HG03521 (cell line): ENCODE data around the gene IL1RAPL1.

Experiments
- ATAC-seq: cut with Tn5 transposase; IDR thresholded peaks from one replicate; pipeline ENCODE4 v1.9.1; 2021; ENCODE audit warnings: mild to moderate bottlenecking, moderate library complexity; ENCODE audit not compliant: unreplicated experiment

The IL1RAPL1 gene

DNA sequence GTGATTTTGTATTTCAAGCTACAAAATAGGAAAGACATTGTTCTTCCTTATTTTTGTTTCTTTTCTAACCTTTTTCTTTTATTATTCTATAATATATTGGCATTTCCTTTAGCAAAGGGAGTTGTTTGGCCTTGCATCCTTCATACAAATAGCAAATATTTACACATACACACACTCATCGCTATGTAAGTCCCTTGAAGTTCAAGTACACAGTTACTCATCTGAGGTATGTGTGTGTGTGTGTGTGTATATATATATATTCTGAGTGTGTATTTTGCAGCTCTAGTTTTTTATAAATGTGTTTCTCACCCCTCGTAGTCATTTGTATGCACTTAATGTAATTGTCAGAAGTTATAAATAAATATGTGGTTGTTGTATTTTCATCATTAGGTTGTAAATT, 903.4 kb downstream of the IL1RAPL1 start:
- ATAC-seq = no peak

DNA sequence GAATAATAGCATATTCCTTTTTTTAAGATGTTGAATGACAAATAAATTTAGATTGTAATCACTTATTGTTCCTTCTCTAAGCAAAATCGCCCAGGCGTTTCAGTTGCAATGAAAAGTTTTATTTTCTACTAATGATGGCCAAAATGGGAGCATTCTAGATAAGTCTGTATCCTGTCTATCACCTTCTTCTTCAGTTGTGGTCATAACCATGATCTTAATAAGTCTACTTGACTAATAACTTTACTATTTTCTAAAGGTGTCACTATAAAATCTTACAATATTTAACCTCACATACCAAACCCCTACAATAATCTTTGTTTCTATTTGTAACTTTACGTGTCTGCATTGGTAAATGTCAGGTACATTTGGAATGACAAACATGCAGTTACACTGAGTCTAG, 904.4 kb downstream of the IL1RAPL1 start:
- ATAC-seq = no peak

DNA sequence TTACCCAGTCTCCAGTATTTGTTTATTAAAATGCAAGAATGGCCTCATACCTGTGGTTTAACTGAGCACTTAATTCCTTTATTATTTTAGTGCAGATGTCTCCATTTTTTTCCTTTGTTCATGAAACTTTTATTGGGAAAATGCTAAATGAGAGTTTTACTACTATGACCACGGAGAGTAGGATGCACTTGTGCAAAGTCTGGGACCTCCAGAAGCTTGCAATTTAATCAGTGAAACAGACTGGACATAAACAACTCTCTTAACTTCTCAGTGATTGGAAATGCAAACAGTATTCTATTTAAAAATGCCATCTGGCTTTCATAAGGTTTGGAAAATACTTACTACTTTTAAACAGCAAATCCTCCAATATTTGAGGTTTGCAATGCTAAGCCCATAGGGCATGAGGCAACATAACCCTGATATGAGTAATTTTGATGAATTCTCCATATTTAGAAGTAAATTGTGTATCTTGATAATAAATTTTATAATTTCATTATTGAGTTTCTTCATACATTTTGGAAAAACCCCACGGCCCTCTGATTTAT, 909.5 kb downstream of the IL1RAPL1 start:
- no peak for ATAC-seq

DNA sequence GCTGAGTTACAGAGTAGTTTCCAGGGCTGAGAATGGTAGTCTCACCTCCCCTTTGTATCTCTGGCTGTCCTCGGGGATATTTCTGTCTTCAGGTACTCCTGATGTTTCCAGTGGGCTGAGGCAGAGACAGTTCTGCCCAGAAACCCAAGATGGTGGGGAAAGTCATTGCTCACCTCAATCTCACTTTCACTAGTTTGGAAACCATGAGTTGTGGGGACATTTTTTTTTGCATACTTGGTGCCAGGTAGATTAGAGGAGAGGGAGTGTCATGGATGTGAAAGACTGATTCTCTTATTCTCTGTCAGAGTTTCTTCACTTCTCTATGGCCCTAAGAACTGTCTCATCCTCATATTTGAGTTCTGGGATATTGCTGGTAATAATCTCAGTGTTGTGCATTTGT, 919.5 kb downstream of the IL1RAPL1 start:
- ATAC-seq = no peak

DNA sequence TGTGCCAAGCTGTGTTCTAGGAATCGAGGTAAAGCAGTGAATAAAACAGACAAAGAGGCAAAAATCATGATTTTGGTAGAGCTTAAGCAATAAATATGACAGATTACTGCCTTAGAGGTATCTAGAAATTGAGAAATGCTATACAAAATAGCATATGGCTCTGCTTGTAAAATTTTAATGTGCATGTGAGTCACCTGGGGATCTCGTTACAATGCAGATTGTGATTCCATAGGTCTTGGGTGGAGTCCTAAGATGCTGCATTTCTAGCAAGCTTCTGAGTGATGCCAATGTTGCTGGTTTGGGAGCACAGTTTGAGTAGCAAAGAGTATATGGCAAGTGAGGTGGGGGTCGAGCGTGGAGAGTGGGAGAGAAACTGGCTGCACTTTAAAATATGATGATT, 930.9 kb downstream of the IL1RAPL1 start:
- ATAC-seq = no peak

DNA sequence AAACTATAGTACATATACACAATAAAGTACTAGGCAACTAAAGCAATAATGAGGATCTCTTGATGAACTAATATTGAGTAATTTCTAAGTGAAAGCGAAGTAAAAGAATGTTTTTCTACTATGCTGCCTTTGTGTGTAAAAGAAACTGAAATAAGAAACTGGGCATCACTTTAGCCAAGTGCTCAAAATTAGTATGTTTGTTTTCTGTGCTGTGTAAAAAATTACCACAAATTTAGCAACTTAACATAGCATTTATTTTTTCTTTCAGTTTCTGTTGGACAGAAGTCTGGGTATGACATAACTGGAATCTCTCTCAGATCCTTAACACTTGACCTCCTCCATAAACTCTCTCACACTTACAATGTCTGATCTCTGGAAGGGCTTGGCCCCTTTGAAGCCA, 941.0 kb downstream of the IL1RAPL1 start:
- peak; percentile 86 for ATAC-seq

DNA sequence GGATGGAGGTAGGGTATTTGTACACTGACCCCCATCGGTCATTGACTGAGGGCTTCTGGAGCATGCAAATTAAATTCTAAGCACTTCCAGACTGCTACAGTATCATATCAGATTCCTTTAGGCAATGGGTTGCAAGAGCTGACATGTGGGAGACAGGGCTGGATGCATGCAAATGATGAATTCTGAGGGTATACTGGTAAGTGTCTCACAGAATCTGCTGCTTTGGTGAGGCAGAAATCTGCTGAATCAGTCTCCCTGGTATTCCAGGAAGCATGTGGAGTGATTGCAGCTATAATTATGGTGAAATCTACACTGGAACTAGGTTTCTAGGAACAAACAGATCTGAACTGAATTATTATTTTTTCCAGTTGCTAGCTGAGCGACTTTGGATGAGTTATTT, 943.3 kb downstream of the IL1RAPL1 start:
- no peak for ATAC-seq

DNA sequence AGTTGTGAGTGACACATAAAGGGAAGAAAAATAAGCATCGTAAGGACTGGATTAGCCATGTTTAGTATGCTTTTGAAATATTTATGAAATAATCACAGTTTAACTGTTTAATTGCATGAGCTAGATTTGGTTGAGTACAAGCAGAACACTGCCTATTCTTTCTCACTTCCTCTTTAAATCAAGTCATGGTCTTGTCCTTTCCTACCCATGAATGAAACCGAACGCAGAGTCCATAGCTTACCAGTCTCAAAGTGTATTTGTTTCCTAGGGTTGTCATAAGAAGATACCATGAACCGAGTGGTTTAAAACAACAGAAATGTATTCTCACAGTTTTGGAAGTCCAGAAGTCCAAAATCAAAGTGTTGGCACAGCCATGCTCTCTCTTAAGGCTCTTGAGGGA, 944.1 kb downstream of the IL1RAPL1 start:
- ATAC-seq = no peak

DNA sequence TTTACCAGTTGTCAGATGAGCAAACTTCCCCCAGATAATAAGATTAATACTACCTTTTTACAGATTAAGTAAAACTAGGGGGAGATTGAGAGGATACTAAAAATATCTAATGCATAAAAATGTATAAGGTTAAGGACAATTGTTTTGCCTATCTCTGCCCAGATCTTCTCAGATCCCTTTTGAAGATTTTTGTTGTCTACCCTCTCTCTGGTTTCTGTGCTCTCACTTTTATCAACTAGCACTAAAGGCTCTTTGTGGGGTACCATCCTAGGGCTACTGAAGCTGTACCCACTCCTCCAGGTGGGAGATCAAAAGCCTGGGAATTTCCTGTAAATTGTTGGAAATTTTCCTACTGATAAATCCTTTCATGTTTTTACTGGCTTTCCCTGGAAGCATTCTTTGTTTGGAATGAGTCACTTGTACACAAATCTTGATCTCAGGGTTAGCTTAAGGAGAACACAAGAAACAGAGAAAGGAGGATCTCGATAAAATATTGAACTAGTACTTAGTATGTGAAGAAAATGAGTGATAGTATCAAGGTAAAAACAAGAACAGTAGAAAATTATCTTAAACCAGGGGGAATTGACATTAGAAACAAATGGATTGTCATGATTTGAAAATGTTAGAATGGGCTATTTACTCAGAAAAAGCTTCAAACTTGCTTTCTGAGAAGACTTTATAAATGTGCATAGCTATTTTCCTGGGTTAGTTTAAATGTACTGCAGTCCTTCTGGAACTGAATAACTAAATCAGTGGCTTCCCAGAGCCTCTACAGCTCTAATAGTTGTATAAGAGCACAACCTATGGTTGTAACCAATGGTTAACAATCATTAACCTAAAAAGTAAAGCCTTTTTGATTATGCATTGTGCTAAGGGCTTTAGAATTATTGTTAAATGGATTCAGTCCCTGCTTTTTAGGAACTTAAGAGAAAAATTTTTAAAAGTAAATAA, 948.2 kb downstream of the IL1RAPL1 start:
- ATAC-seq = no peak

DNA sequence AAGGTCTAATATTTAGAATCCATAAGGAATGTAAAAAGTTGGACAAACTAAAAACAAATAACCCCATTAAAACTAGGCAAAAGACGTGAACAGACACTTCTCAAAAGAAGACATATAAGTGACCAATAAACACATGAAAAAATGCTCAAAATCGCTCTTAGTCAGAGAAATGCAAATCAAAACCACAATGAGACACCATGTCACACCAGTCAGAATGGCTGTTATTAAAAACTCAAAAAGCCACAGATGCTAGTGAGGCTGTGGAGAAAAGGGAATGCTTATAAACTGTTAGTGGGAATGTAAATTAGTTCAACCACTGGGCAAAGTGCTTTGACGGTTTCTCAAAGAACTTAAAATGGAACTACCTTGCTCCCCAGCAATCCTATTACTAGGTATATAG, 953.8 kb downstream of the IL1RAPL1 start:
- no peak for ATAC-seq

DNA sequence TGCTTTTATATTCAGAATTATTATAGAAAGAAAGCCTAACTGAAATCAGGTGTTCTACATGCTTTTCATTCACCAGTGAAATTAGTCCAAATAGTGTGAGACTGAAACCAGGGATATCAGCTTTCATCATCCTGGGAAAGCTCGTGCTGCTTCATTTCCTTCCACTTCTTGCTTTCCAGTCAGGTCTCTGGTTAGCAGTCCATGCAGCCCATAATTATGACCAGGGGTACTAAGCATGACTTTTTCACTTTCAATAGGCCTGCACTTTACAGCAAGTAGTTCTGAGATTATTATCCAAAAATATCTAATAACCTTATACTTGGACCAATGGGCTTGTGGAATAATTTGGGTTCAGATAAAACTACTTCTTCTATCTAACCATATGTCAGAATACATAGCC, 954.9 kb downstream of the IL1RAPL1 start:
- ATAC-seq = no peak

DNA sequence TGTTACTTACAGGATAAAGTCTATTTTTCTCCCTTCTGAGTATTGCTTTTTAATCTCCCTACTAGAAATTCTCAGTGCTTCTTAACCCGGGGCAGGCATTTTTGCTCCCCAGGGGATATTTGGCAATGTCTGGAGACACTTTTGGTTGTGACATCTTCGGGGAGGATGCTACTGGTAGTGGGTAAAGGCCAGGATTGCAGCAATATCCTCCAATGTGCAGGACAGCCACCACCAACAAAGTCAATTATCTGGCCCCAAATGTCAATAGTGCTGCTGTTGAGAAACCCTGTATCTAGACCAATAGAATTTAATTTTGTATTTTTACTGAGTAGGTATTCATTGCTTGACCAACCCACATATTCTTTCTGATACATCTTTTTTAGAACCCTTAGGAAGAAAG, 958.6 kb downstream of the IL1RAPL1 start:
- ATAC-seq = no peak

DNA sequence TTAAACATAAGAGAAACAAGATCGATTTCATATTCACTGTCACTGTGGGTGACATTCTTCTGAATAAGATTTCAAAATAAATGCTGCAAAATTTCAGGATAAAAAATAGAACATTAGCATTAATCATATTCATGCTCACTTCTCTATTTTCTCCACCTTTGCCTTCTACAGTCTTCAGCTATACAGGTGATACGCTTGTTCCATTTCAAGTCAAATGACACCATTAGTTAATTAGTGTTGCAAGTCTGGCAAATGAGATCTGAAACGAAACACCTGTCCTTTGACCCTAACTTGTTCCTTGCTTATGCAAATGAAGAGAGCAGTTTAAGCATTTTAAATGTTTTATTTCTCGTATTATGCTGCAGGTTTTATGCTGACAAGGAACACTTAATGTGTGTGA, 960.6 kb downstream of the IL1RAPL1 start:
- ATAC-seq = no peak

DNA sequence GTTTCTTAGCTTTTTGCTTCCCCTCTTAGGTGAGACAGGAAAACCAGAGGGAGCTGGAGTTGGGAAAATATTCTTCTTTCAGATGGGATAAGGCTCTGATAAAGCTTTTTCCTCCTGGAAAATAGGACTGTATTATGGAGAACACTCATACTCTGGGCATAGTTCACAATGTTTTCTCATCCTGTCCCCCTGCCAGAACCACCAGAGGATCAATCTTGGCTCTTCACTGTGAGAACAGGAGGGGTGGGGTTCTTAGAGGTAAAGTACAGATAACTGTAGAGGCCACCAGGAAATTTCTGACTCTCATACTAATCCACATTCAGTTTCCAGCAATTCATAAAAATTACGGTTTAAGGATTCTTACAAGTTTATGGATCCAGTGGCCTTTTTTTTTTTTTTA, 966.3 kb downstream of the IL1RAPL1 start:
- no peak for ATAC-seq

DNA sequence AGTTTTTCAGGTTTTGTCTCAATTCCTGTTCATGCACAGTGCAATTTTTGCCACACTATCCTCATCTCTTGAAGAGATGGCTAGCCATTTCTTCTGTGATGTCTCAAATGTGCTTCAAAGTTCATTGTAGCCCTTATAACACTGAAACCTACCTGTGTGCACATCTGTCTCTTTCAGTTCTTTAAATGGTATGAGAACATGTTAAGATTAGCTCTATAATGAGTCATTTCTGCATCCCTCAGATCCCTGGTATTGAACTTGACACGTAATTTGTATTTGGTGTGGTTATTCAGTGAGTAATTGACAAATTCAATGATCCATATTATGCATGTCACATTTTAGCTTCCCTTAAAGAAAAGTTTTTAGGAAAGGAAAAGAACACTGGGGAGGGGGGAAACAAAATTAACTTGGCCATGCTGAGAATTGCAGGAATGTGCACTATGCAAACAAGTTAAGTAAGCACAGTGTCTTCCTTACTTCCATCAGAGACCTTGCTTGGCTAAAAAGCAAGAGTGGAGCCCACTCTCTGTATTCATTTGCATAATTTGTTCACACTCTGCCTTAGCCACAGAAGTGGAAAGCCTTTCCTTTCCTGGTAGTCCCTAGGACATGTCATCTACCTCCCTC, 968.3 kb downstream of the IL1RAPL1 start:
- peak; percentile 98 for ATAC-seq

DNA sequence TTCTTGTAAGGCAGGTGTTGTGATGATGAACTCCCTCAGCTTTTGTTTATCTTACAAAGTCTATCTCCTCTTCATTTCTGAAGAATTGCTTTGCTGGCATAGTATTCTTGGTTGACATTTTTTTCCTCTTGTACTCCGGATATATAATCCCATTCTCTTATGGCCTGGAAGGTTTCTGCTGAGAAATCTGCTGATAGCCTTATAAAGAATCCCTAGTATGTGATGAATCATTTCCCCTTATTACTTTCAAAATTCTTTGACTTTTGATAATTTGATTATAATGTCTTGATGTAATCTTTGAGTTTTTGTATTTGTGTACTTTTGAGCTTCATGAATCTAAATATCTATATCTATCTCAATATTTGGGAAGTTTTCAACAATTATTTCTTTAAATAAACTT, 972.8 kb downstream of the IL1RAPL1 start:
- ATAC-seq = no peak

DNA sequence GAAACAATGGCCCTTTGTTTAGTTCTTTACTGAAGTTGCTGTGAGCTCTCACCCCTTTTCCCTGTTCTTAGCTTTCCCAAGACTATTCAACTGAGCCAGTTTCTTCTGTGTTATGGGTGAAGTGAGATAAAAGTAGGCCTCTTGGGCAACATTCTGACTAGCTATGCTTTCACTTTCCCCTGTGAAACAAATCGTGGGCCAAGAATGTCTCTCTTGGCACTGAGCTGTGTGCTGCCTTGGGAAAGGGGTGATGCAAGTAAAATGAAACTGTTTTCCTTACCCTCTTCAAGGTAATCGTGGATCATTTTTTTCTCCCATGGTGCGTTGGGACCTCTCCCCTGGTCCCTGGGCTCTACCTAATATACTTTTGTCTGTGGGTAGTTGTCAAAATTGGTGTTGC, 974.2 kb downstream of the IL1RAPL1 start:
- ATAC-seq = no peak

DNA sequence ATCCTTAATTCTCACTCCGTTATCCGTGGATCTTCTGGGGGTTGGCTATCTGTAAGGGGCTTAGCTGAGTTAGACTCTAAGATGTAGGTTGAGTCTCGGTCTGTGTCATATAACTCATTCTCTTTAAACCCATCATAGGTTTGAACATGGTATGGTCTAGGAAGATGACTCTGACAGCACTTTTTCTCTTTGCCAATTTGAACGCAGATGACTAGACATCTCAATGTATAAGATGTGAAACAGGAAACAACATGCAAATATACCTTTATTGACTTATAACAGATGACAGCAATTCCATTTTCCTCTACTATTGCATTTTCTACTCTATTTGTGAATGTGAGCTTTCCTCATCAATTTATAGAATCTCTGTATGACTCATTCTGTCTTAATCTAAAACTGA, 993.3 kb downstream of the IL1RAPL1 start:
- ATAC-seq = no peak

DNA sequence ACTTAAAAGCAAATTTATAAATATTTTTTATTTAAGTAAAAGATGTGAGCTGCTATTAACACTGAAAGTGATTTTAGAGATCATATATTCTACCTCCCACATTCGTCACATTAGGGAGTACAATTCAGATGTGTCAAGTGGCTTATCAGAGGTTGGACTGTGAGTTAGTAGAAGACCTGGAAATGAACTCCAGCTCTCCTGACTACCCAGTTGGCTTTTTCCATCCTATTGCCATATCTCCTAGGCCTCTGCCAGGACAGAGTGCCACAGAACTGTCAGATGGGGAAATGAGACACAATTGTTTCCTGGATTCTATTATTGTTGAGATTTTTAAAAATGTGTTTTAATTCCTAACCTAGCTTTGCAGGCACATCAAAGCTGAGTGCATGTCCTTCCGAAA, 994.0 kb downstream of the IL1RAPL1 start:
- no peak for ATAC-seq

DNA sequence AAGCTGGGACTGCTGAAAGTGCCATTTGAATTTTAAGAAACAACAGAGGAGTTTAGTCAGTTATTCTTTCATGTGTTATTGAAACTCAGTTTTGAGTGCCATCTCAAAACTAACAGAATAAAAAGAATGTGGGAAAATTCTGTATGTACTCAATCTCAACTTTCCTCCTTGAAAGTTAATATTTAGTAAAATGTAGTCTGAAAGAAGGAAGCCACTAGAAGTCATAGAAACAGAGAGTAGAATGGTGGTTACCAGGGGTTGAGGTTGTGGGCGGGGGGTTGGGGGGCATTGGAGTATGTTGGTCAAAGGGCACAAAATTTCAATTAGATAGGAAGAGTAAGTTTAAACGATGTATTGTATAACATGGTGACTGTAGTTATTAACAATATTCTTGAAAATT, 999.9 kb downstream of the IL1RAPL1 start:
- no peak for ATAC-seq

DNA sequence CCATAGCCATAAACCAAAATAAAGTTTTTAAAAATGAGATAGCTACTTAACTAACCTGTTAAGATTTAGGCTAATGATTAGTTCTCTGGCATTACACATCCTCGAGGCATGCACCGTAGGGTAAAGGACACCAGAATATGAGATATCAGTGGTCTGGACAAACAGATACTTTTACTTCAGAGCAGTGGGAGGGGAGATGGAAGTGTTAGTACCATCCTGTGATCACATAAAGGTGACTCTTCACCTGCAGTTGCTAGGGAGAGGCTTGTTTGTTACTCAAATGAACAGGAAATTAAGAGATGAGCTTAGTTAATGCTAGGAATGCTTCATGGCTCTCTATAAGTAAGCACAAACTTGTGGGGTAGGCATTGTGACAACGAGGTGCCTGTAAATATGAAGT, 1003.7 kb downstream of the IL1RAPL1 start:
- no peak for ATAC-seq

DNA sequence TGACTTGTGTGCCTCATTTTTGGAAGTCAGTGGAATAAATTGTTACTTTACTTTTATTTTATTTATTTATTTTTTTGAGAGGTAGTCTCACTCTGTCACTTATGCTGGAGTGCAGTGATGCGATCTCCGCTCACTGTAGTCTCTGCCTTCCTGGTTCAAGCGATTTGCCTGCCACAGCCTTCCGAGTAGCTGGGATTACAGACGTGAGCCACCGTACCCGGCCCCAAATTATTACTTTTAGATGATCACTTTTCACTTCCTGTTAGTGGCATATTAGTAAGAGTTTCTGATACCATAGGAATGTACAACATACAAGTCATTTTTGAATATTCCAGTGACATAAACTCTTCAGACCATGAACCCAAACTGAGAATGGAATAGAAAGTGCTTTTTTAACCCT, 1017.1 kb downstream of the IL1RAPL1 start:
- ATAC-seq = no peak
